ENCODE data around the gene SHISA6.

- TF ChIP-seq CTCF (IDR thresholded peaks at IDR 0.05) = no peak
- TF ChIP-seq EZH2phosphoT487 (IDR thresholded peaks at IDR 0.05) = no peak
Observed at GRCh38 chr17:11418342-11418741, 177.3 kb downstream of the SHISA6 start.
